HCT116 (cell line): ENCODE measurements around the gene XPNPEP2. TPM values are rescaled to one million over a fixed set of nuclear protein-coding genes. Genes with fewer than 3 reads are reported as not detected.

Experiments
- ATAC-seq: fragments of 200-7000 bp; cut with Tn5 transposase; 2 replicates; pipeline ENCODE4 v1.9.1; 2020; ENCODE audit warnings: mild to moderate bottlenecking, moderate library complexity
- BruUV-seq: library from RNA; stranded (reverse); fragments of 400-500 nt; replicated peaks from 2 replicates; lab custom pipeline; 2021; lab: Mats Ljungman, UMichigan
- CTCF ChIA-PET: fragments of 300-600 bp; sonication (Branson Sonifier 250); formaldehyde crosslinking; loops from one replicate; lab custom pipeline; 2021; ENCODE audit warnings: antibody characterized with exemption; lab: Charles Lee
- POLR2A ChIA-PET: fragments of 300-600, 350-600 bp; sonication (Branson Sonifier 250); formaldehyde crosslinking; loops from one replicate; lab custom pipeline; 2021; ENCODE audit warnings: antibody characterized with exemption; lab: Charles Lee
- RAD21 ChIA-PET, 2 experiments: fragments of 300-600 bp; sonication (Branson Sonifier 250); formaldehyde crosslinking; loops; one replicate each; lab custom pipeline; 2023; ENCODE audit warnings: low total read pairs in 2 of 2; ENCODE audit not compliant: uncharacterized antibody in 2 of 2, unreplicated experiment in 2 of 2, low non-redundant PET in 1 of 2; lab: Charles Lee
- DNase-seq: peaks from one replicate; pipeline ENCODE4 v3.0.0-alpha.2; 2010; ENCODE audit warnings: low read depth, low spot score
- H2AFZ ChIP-seq: fragments of 200-600 bp; shearing (Covaris generic), sonication (generic); 2 replicates; pipeline ENCODE4 v1.6.1; 2017; ENCODE audit warnings: low read depth, mixed run types, mixed read lengths, antibody characterized with exemption, low read length; ENCODE audit not compliant: poor library complexity, severe bottlenecking
- H3K27ac ChIP-seq: 2 replicates; pipeline ENCODE4 v1.5.1; 2012; ENCODE audit warnings: low read depth, low read length
- H3K27me3 ChIP-seq: fragments of 200-600 bp; sonication (generic); 2 replicates; pipeline ENCODE4 v1.6.1; 2016; ENCODE audit warnings: mixed run types, low read length, mixed read lengths; ENCODE audit not compliant: insufficient read depth
- H3K36me3 ChIP-seq, 2 experiments: fragments of 200-500 bp in 1 of 2; fragments of 200-600 bp in 1 of 2; sonication (Bioruptor generic) in 1 of 2; sonication (generic) in 1 of 2; 2 replicates each; pipeline versions ENCODE4 v1.5.1 to v1.6.1; 2014 to 2016; ENCODE audit warnings: low read length in 2 of 2, inconsistent platforms in 1 of 2, mixed read lengths in 1 of 2, mixed run types in 1 of 2; ENCODE audit not compliant: insufficient read depth in 2 of 2, control insufficient read depth in 1 of 2
- H3K4me1 ChIP-seq, 2 experiments: fragments of 200-600 bp in 1 of 2; sonication (generic) in 1 of 2; 2 replicates each; pipeline versions ENCODE4 v1.5.1 to v1.6.1; 2012 to 2017; ENCODE audit warnings: low read length in 2 of 2, inconsistent platforms in 1 of 2, mild to moderate bottlenecking in 1 of 2, mixed read lengths in 1 of 2, mixed run types in 1 of 2, moderate library complexity in 1 of 2; ENCODE audit not compliant: insufficient read depth in 2 of 2, control insufficient read depth in 1 of 2
- H3K4me2 ChIP-seq: fragments of 200-600 bp; sonication (generic); 2 replicates; pipeline ENCODE4 v1.6.1; 2017; ENCODE audit warnings: mixed run types, low read length, mixed read lengths
- H3K4me3 ChIP-seq, 2 experiments: fragments of 200-600 bp in 1 of 2; sonication (generic) in 1 of 2; replicated peaks in 1 of 2; 2 replicates each; pipeline ENCODE4 v1.5.1; 2011 to 2016; ENCODE audit warnings: low read length in 2 of 2, control low read depth in 1 of 2, low read depth in 1 of 2, mild to moderate bottlenecking in 1 of 2, mixed read lengths in 1 of 2, mixed run types in 1 of 2
- H3K79me2 ChIP-seq: fragments of 200-600 bp; sonication (generic); 2 replicates; pipeline ENCODE4 v1.6.1; 2017; ENCODE audit warnings: mild to moderate bottlenecking, mixed run types, low read length, moderate library complexity, mixed read lengths; ENCODE audit not compliant: insufficient read depth
- H3K9ac ChIP-seq: fragments of 200-600 bp; sonication (generic); 2 replicates; pipeline ENCODE4 v1.6.1; 2016; ENCODE audit warnings: low read length, mixed read lengths
- H3K9me2 ChIP-seq: fragments of 200-600 bp; sonication (generic), shearing (Covaris generic); 2 replicates; pipeline ENCODE4 v1.6.1; 2017; ENCODE audit warnings: mixed run types, mild to moderate bottlenecking, moderate library complexity; ENCODE audit not compliant: insufficient read depth
- H3K9me3 ChIP-seq, 2 experiments: fragments of 200-500 bp in 1 of 2; fragments of 200-600 bp in 1 of 2; sonication (Bioruptor generic) in 1 of 2; sonication (generic) in 1 of 2; 2 replicates each; pipeline ENCODE4 v1.6.1; 2014 to 2017; ENCODE audit warnings: low read length in 2 of 2, mixed read lengths in 2 of 2, inconsistent platforms in 1 of 2, low read depth in 1 of 2, mild to moderate bottlenecking in 1 of 2, mixed run types in 1 of 2, moderate library complexity in 1 of 2; ENCODE audit not compliant: control insufficient read depth in 1 of 2, insufficient read depth in 1 of 2
- H4K20me1 ChIP-seq: fragments of 200-600 bp; sonication (generic), shearing (Covaris generic); 2 replicates; pipeline ENCODE4 v1.6.1; 2017; ENCODE audit warnings: mixed run types, mild to moderate bottlenecking, moderate library complexity; ENCODE audit not compliant: insufficient read depth
- ATF3 ChIP-seq: IDR thresholded peaks from 2 replicates; pipeline ENCODE4 v1.6.1; 2012
- CBX3 ChIP-seq: IDR thresholded peaks from 2 replicates; pipeline ENCODE4 v1.6.1; 2012; ENCODE audit warnings: low read depth
- CEBPB ChIP-seq: IDR thresholded peaks from 2 replicates; pipeline ENCODE4 v1.6.1; 2012; ENCODE audit warnings: low read depth
- CTCF ChIP-seq, 3 experiments: fragments of 200-600 bp in 1 of 3; sonication (generic) in 1 of 3; IDR thresholded peaks in 2 of 3; conservative IDR thresholded peaks in 1 of 3; 2 replicates each; pipeline ENCODE4 v1.5.1; 2012 to 2017; ENCODE audit warnings: low read depth in 2 of 3, low read length in 2 of 3, antibody characterized with exemption in 1 of 3, borderline replicate concordance in 1 of 3, control low read depth in 1 of 3, mild to moderate bottlenecking in 1 of 3, mixed read lengths in 1 of 3, mixed run types in 1 of 3, moderate library complexity in 1 of 3; ENCODE audit not compliant: insufficient read depth in 1 of 3
- EGR1 ChIP-seq: IDR thresholded peaks from 2 replicates; pipeline ENCODE4 v1.6.1; 2012; ENCODE audit warnings: low read depth
- EZH2 ChIP-seq: fragments of 200-600 bp; sonication (generic); IDR thresholded peaks from 2 replicates; pipeline ENCODE4 v1.6.1; 2017; ENCODE audit warnings: antibody characterized with exemption, mixed run types
- EZH2phosphoT487 ChIP-seq: fragments of 200-600 bp; IDR thresholded peaks from 2 replicates; pipeline ENCODE4 v1.6.1; 2018; ENCODE audit warnings: antibody characterized with exemption, borderline replicate concordance
- FOSL1 ChIP-seq: IDR thresholded peaks from 2 replicates; pipeline ENCODE4 v1.6.1; 2012; ENCODE audit warnings: low read depth
- JUND ChIP-seq: IDR thresholded peaks from 2 replicates; pipeline ENCODE4 v1.6.1; 2012
- RAD21 ChIP-seq: IDR thresholded peaks from 2 replicates; pipeline ENCODE4 v1.6.1; 2012; ENCODE audit warnings: low read depth, mild to moderate bottlenecking
- SIN3A ChIP-seq: IDR thresholded peaks from 2 replicates; pipeline ENCODE4 v1.6.1; 2012; ENCODE audit warnings: low read depth
- SP1 ChIP-seq: IDR thresholded peaks from 2 replicates; pipeline ENCODE4 v1.6.1; 2012; ENCODE audit warnings: low read depth
- TCF7L2 ChIP-seq: IDR thresholded peaks from 2 replicates; pipeline ENCODE4 v1.7.0; 2011; ENCODE audit warnings: borderline replicate concordance, inconsistent platforms; ENCODE audit not compliant: insufficient read depth, insufficient read length; ENCODE audit errors: extremely low read depth
- YY1 ChIP-seq: IDR thresholded peaks from 2 replicates; pipeline ENCODE4 v1.6.1; 2011; ENCODE audit warnings: low read length, low read depth, moderate library complexity, mild to moderate bottlenecking; ENCODE audit not compliant: insufficient replicate concordance; ENCODE audit errors: extremely low read depth
- ZBTB33 ChIP-seq: IDR thresholded peaks from 2 replicates; pipeline ENCODE4 v1.6.1; 2011; ENCODE audit warnings: mild to moderate bottlenecking, low read length, moderate library complexity; ENCODE audit not compliant: insufficient replicate concordance; ENCODE audit errors: extremely low read depth
- ZNF274 ChIP-seq: fragments of 200-500 bp; sonication (Bioruptor generic); IDR thresholded peaks from 2 replicates; pipeline ENCODE4 v1.6.1; 2014; ENCODE audit warnings: mild to moderate bottlenecking, low read depth, low read length, inconsistent platforms
- intact Hi-C: fragments of 100-400 bp; cut with micrococcal nuclease; formaldehyde crosslinking; loops from 2 replicates; pipeline ENCODE4 v1.10.0; 2022
- total RNA-seq: library from RNA; stranded (reverse); gene quantifications from one replicate; pipeline ENCODE4 v1.2.1, GENCODE V29; 2021; ENCODE audit not compliant: unreplicated experiment

XPNPEP2 gene
- total RNA-seq, 1 experiment from 2014 or later = not detected

- intact Hi-C loops = no loop called here
- no peak for ATAC-seq
- Histone ChIP-seq H3K9ac (no peak overlapping the region), H3K9me2 (no peaks in the 10 kb centered on the region), H3K9me3 (no peaks in the 10 kb centered on the region)
- TF ChIP-seq YY1 (no peak), SIN3A (no peak), ZNF274 (no peak), JUND (no peak), SP1 (no peak), CBX3 (no peak), ATF3 (no peak), EZH2phosphoT487 (no peak), EZH2 (no peak), CEBPB (no peak), CTCF (IDR thresholded peaks at IDR 0.05 in 2 of 3, conservative IDR thresholded peaks at IDR 0.05 in 1 of 3; ENCODE audit: borderline replicate concordance in 1 of 3, insufficient read depth in 1 of 3, low read depth in 2 of 3, low read length in 2 of 3) (no peak), ZBTB33 (no peak), EGR1 (no peak), FOSL1 (no peak), TCF7L2 (no peak), RAD21 (no peak)
- TF ChIP-seq, all 23 proteins: peak for 0
- Histone ChIP-seq H3K4me2 (no peak overlapping the region), H3K4me3 (no peak overlapping the region), H3K27ac (no peak overlapping the region), H4K20me1 (no peaks in the 10 kb centered on the region), H2AFZ (no peak overlapping the region), H3K4me1 (no peaks in the 10 kb centered on the region), H3K79me2 (no peaks in the 10 kb centered on the region), H3K27me3 (no peaks in the 10 kb centered on the region), H3K36me3 (no peaks in the 10 kb centered on the region)
- DNase-seq = no peak
- BruUV-seq = no TSS peak
- RAD21 ChIA-PET = no interaction called here
- POLR2A ChIA-PET = no interaction called here
- CTCF ChIA-PET = interaction anchor here (0.8 kb wide), 1 partner anchor 16 kb away, joined by 3 read pairs; no protein-coding TSS in a partner anchor
These were observed 8.0 kb downstream of the XPNPEP2 start for GRCh38 chrX:129746557-129747470.
